Measurements from ENCODE around the gene STH.

GRCh38 chr17:46042246-46042645 is 43.2 kb downstream of the STH start:
- TF ChIP-seq TSHZ2 (CRISPR knock-in tag; IDR thresholded peaks at IDR 0.05) (no peak), RARB (CRISPR knock-in tag; IDR thresholded peaks at IDR 0.05) (no peak), ZNF8 (CRISPR knock-in tag; IDR thresholded peaks at IDR 0.05) (no peak)
